ENCODE data around the gene CYP26A1. TPM values are rescaled to one million over a fixed set of nuclear protein-coding genes. Genes with fewer than 3 reads are reported as not detected.

The CYP26A1 gene
- total RNA-seq, 1 donor from 2014 or later: 0.18 TPM

- Histone ChIP-seq H3K9ac (ENCODE audit: low read length) (no peak overlapping the region), H3K27ac (ENCODE audit: low read depth, low read length) (no peak overlapping the region), H4K20me1 (ENCODE audit: insufficient read depth, low read length) (no peaks in the 10 kb centered on the region), H2AFZ (ENCODE audit: low read depth, low read length) (no peak overlapping the region), H3K79me2 (ENCODE audit: insufficient read depth, low read length) (no peaks in the 10 kb centered on the region), H3K4me2 (ENCODE audit: low read length) (no peak overlapping the region), H3K36me3 (ENCODE audit: insufficient read depth, low read length) (no peaks in the 10 kb centered on the region), H3K4me1 (ENCODE audit: insufficient read depth, low read length) (no peaks in the 10 kb centered on the region), H3K9me3 (ENCODE audit: insufficient read depth, low read depth, low read length) (no peaks in the 10 kb centered on the region), H3K4me3 (ENCODE audit: insufficient read depth, low read depth, low read length) (no peak overlapping the region), H3K27me3 (ENCODE audit: insufficient read depth, low read length) (no peaks in the 10 kb centered on the region)
- Mint-ChIP-seq H3K9me3 (ENCODE audit: unreplicated experiment) (peaks cover 13% of the 10 kb centered on the region), H3K4me3 (ENCODE audit: unreplicated experiment) (no peak overlapping the region), H3K27ac (ENCODE audit: unreplicated experiment) (no peak overlapping the region), H3K36me3 (ENCODE audit: low read depth, unreplicated experiment) (peaks cover 3% of the 10 kb centered on the region), H3K27me3 (ENCODE audit: low read depth, unreplicated experiment) (peaks cover 8% of the 10 kb centered on the region), H3K4me1 (ENCODE audit: low read depth, unreplicated experiment) (no peaks in the 10 kb centered on the region)
- TF ChIP-seq CTCF (IDR thresholded peaks at IDR 0.05; ENCODE audit: insufficient read depth, low read depth, low read length): no peak
- TF ChIP-seq EZH2 (IDR thresholded peaks at IDR 0.05; ENCODE audit: insufficient read depth, low read length): no peak
- DNase-seq (ENCODE audit: low read depth): no peak
- no peak for FAIRE-seq
Observed at GRCh38 chr10:93126483-93127052, 52.9 kb downstream of the CYP26A1 start.

Other genes with a start within 250 kb of the CYP26A1 start
- gene EXOC6, start 225.4 kb upstream of the CYP26A1 start, total RNA-seq: 3.4 and 4.9 TPM in 2 replicates
- not detected in 2 replicates for gene CYP26C1, start 13.1 kb upstream of the CYP26A1 start, total RNA-seq

Measured in astrocyte (in vitro differentiated cells and primary cell).